Esophagus muscularis mucosa (tissue), 4 donors: ENCODE measurements around the gene L3MBTL2. TPM values are rescaled to one million over a fixed set of nuclear protein-coding genes. Genes with fewer than 3 reads are reported as not detected.

Source experiments
- DNase-seq: peaks from one replicate; pipeline ENCODE4 v3.0.0-alpha.2; 2017; ENCODE audit errors: extremely low spot score
- H3K27ac ChIP-seq, 4 donors: fragments of 200-600 bp; sonication (generic); replicated peaks in 1 of 4; 1 replicate in 3 of 4; 2 replicates in 1 of 4; pipeline ENCODE4 v1.5.1; 2016 to 2019; ENCODE audit warnings: mild to moderate bottlenecking in 1 of 4
- H3K27me3 ChIP-seq, 4 donors: fragments of 200-600 bp; sonication (generic); one replicate each; pipeline versions ENCODE4 v1.5.1 to v1.6.0; 2016 to 2019
- H3K36me3 ChIP-seq, 4 donors: fragments of 200-600 bp; sonication (generic); one replicate each; pipeline ENCODE4 v1.5.1; 2016 to 2019
- H3K4me1 ChIP-seq, 4 donors: fragments of 200-600 bp; sonication (generic); one replicate each; pipeline ENCODE4 v1.5.1; 2016 to 2019
- H3K4me3 ChIP-seq, 4 donors: fragments of 200-600 bp; sonication (generic); 1 replicate in 2 of 4; 2 replicates in 2 of 4; pipeline ENCODE4 v1.5.1; 2016 to 2019; ENCODE audit warnings: mild to moderate bottlenecking in 4 of 4, moderate library complexity in 1 of 4
- H3K9me3 ChIP-seq, 4 donors: fragments of 200-600 bp; sonication (generic); 1 replicate in 3 of 4; 2 replicates in 1 of 4; pipeline ENCODE4 v1.5.1; 2016 to 2019
- EP300 ChIP-seq: sonication (generic); formaldehyde crosslinking; IDR thresholded peaks from one replicate; pipeline ENCODE4 v1.6.1; 2017; ENCODE audit warnings: antibody characterized with exemption
- POLR2A ChIP-seq: fragments of 450-650 bp; IDR thresholded peaks from one replicate; pipeline ENCODE4 v1.6.1; 2017; ENCODE audit warnings: antibody characterized with exemption, moderate library complexity, mild to moderate bottlenecking, low read depth
- POLR2AphosphoS5 ChIP-seq, 2 donors: sonication (generic); formaldehyde crosslinking; IDR thresholded peaks; one replicate each; pipeline ENCODE4 v1.6.1; 2017; ENCODE audit warnings: antibody characterized with exemption in 2 of 2
- WGBS: methylation state at CpG from one replicate; pipeline ENCODE4 v1.1.5; 2018; 5-methylcytosine and 5-hydroxymethylcytosine counted together
- intact Hi-C: fragments of 100-400 bp; cut with DNase I; formaldehyde crosslinking; loops from one replicate; pipeline ENCODE4 v1.15.1; 2023
- total RNA-seq, 4 donors: library from RNA; depleted of rRNA; stranded (reverse); fragments of >200 nt; gene quantifications; one replicate each; pipeline versions ENCODE4 v1.1.0 to v1.2.1, GENCODE V29; 2016
- TF ChIP-seq, protein P1 (sequence below), 3 experiments: fragments of 200-600 bp in 2 of 3; fragments of 450-650 bp in 1 of 3; sonication (generic) in 2 of 3; IDR thresholded peaks; one replicate each; pipeline ENCODE4 v1.5.1; 2017 to 2019; ENCODE audit warnings: antibody characterized with exemption in 3 of 3, mild to moderate bottlenecking in 2 of 3, moderate library complexity in 1 of 3

Gene L3MBTL2
- total RNA-seq, 4 donors from 2014 or later, result 17.4 to 29.9 (median 22.4) TPM

DNA sequence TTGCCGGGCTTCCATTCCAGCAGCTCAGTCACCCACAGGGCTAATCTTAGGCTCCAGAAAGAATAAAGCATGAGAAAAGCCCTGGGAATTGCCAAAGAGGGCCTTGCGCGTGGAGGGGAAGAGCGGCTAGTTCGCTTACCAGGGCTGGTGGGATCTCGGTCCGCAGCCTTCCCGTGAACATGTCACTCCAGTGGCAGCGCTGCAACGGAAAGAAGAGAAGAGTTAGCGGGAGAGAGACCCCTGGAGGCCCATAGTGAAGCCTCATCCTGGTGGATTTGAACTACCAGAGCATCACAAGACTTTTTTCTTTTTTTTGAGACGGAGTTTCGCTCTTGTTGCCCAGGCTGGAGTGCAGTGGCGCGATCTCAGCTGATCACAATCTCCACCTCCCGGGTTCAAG lies 62.8 kb downstream of the L3MBTL2 start:
- Histone ChIP-seq H3K4me1 (no peaks in the 10 kb centered on the region), H3K27ac (no peak overlapping the region), H3K27me3 (no peaks in the 10 kb centered on the region), H3K9me3 (no peaks in the 10 kb centered on the region), H3K4me3 (no peak overlapping the region), H3K36me3 (peaks cover 61 to 98% (median 89%) of the 10 kb centered on the region in 4 donors)
- no peak for DNase-seq
- intact Hi-C loops, result no loop called here
- 93% methylated on average over 16 of the region's 16 CpGs for WGBS
- no peak for TF ChIP-seq EP300
- TF ChIP-seq, protein P1, sequence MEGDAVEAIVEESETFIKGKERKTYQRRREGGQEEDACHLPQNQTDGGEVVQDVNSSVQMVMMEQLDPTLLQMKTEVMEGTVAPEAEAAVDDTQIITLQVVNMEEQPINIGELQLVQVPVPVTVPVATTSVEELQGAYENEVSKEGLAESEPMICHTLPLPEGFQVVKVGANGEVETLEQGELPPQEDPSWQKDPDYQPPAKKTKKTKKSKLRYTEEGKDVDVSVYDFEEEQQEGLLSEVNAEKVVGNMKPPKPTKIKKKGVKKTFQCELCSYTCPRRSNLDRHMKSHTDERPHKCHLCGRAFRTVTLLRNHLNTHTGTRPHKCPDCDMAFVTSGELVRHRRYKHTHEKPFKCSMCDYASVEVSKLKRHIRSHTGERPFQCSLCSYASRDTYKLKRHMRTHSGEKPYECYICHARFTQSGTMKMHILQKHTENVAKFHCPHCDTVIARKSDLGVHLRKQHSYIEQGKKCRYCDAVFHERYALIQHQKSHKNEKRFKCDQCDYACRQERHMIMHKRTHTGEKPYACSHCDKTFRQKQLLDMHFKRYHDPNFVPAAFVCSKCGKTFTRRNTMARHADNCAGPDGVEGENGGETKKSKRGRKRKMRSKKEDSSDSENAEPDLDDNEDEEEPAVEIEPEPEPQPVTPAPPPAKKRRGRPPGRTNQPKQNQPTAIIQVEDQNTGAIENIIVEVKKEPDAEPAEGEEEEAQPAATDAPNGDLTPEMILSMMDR (IDR thresholded peaks at IDR 0.05), result no peak
- no peak for TF ChIP-seq POLR2A
- no peak for TF ChIP-seq POLR2AphosphoS5 (IDR thresholded peaks at IDR 0.05)

DNA sequence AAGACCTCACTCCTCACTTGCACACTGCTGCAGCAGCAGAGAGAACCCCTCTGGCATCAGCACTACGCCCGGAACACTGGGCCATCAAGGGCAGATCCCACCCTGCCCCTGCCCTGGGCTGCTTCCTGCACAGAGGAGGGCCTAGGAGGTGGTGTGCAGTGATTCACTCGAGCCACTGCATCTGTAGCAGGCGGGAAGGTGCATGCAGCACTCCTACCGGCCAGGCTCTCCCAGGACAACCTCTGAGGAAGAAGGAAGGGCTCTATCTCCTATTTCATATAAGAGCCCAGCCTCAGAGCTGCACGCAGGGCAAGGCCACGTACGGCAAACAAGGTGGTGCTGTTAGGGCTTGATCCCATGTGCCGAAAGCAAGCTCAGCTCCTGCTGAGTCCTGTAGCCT lies 66.7 kb downstream of the L3MBTL2 start:
- TF ChIP-seq POLR2AphosphoS5 (IDR thresholded peaks at IDR 0.05) (no peak), EP300 (no peak)
- Histone ChIP-seq H3K9me3 (no peaks in the 10 kb centered on the region), H3K4me3 (no peak overlapping the region), H3K27ac (no peak overlapping the region), H3K27me3 (no peaks in the 10 kb centered on the region), H3K36me3 (peaks cover 73 to 98% (median 95%) of the 10 kb centered on the region in 4 donors), H3K4me1 (no peaks in the 10 kb centered on the region)
- intact Hi-C loops, result no loop called here
- DNase-seq, result no peak
- WGBS, result 78% methylated on average over 3 of the region's 9 CpGs

DNA sequence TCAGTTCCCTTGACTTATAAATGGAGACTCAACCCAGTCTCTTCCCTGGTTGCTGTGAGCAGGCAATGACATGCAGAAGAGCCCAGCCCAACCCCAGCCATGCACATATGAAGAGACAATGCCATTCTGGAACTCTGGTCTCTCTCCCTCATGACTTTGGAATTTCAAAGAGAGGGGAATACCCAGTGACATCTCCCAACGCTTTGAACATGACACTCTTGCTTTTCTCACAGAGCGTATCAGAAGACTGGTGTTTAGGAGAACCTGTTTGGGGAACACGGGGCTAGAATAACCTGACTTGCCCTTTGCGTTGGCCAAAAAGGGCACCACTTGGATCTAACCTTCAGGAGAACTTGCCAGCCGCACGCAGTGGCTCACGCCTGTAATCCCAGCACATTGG lies 68.0 kb downstream of the L3MBTL2 start:
- no peaks in the 10 kb centered on the region for H3K9me3 ChIP-seq
- WGBS, result 95% methylated on average over 7 of the region's 7 CpGs
- TF ChIP-seq POLR2A (no peak), POLR2AphosphoS5 (IDR thresholded peaks at IDR 0.05) (no peak), EP300 (no peak)
- TF ChIP-seq, protein P1 (IDR thresholded peaks at IDR 0.05), result no peak
- H3K36me3 ChIP-seq, result peaks cover 62 to 97% (median 93%) of the 10 kb centered on the region in 4 donors
- intact Hi-C loops, result no loop called here
- H3K27ac ChIP-seq, result no peak overlapping the region
- H3K27me3 ChIP-seq, result no peaks in the 10 kb centered on the region
- no peaks in the 10 kb centered on the region for H3K4me1 ChIP-seq
- no peak overlapping the region for H3K4me3 ChIP-seq
- DNase-seq, result no peak

DNA sequence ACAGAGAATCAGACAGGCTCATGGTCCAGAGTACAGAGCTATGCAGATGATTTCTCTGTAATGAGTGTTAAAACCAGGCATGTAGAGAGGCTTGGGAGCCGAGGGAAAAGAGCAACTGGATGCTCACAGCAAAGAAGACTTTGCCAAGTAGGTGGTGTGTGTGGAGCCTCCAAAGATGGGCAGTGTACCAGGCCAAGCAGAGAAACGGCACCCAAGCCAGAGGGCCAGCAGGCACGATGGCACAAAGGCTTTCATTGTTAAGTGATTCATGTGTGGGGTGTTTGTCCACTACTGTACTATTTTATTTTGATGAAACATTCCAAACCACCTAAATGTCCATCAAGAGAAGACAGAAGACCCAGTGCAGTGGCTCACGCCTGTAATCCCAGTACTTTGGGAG lies 69.7 kb downstream of the L3MBTL2 start:
- H3K27me3 ChIP-seq, result no peaks in the 10 kb centered on the region
- H3K27ac ChIP-seq, result no peak overlapping the region
- TF ChIP-seq EP300 (no peak), POLR2A (no peak), POLR2AphosphoS5 (IDR thresholded peaks at IDR 0.05) (no peak)
- TF ChIP-seq, protein P1 (IDR thresholded peaks at IDR 0.05), result no peak
- H3K4me1 ChIP-seq, result no peaks in the 10 kb centered on the region
- intact Hi-C loops, result no loop called here
- WGBS, result 88% methylated on average over 4 of the region's 4 CpGs
- peaks cover 63 to 97% (median 93%) of the 10 kb centered on the region in 4 donors for H3K36me3 ChIP-seq
- DNase-seq, result no peak
- H3K9me3 ChIP-seq, result no peaks in the 10 kb centered on the region
- H3K4me3 ChIP-seq, result no peak overlapping the region

DNA sequence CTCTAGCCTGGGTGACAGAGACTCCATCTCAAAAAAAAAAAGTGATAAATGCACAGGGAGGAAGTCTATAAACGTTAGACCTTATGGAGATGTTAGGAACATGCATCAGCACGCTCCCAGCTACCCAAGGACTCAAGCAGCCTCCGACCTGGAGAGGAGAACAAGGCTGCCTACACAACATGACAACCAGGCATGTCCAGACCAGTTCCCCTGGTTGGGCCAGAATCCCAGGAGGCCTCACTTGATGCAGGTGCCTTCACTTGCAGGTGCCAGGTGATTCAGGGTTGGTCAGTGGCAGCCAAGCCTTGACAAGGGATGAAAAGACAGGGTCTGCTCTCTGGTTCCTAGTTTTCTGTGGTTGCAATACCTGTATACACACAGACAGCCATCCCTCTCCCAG lies 75.0 kb downstream of the L3MBTL2 start:
- intact Hi-C loops, result no loop called here

More for the DNA sequence above, 75.0 kb downstream of the L3MBTL2 start:
- no peak for DNase-seq
- WGBS, result 90% methylated on average over 3 of the region's 3 CpGs
- Histone ChIP-seq H3K27ac (no peak overlapping the region), H3K9me3 (no peaks in the 10 kb centered on the region), H3K36me3 (peaks cover 24 to 94% (median 83%) of the 10 kb centered on the region in 4 donors), H3K27me3 (no peaks in the 10 kb centered on the region), H3K4me1 (peaks cover 6 to 10% (median 7%) of the 10 kb centered on the region in 4 donors), H3K4me3 (no peak overlapping the region)
- TF ChIP-seq POLR2A (no peak), EP300 (no peak), POLR2AphosphoS5 (IDR thresholded peaks at IDR 0.05) (no peak)
- TF ChIP-seq, protein P1 (IDR thresholded peaks at IDR 0.05), result no peak
